B cell (primary cell): ENCODE results near the gene IBSP. TPM values are rescaled to one million over a fixed set of nuclear protein-coding genes. Genes with fewer than 3 reads are reported as not detected.

Experiments
- ATAC-seq: fragments of 200-7000 bp; cut with Tn5 transposase; one replicate; pipeline ENCODE4 v1.10.0; 2021; ENCODE audit warnings: low read depth, mild to moderate bottlenecking, moderate number of reproducible peaks, moderate library complexity
- CTCF ChIA-PET: fragments of 350-600 bp; sonication (Branson Sonifier 250); formaldehyde crosslinking; loops from one replicate; lab custom pipeline; 2021; ENCODE audit warnings: antibody characterized with exemption, inconsistent platforms; lab: Charles Lee
- POLR2A ChIA-PET: fragments of 350-600 bp; sonication (Branson Sonifier 250); formaldehyde crosslinking; loops from one replicate; lab custom pipeline; 2021; ENCODE audit warnings: antibody characterized with exemption; lab: Charles Lee
- DNase-seq: peaks from one replicate; pipeline ENCODE4 v3.0.0; 2013
- H2AFZ ChIP-seq: 2 replicates; pipeline ENCODE4 v1.6.1; 2012; ENCODE audit warnings: mild to moderate bottlenecking, low read depth, low read length; ENCODE audit not compliant: insufficient read depth, poor library complexity, severe bottlenecking
- H3K27ac ChIP-seq, 2 donors: 1 replicate in 1 of 2; 2 replicates in 1 of 2; pipeline ENCODE4 v1.5.1; 2012 to 2013; ENCODE audit warnings: low read length in 2 of 2, mild to moderate bottlenecking in 2 of 2, moderate library complexity in 1 of 2
- H3K27me3 ChIP-seq, 4 experiments: fragments of 200-600 bp in 1 of 4; sonication (generic) in 1 of 4; replicated peaks in 1 of 4; 1 replicate in 2 of 4; 2 replicates in 2 of 4; pipeline versions ENCODE4 v1.6.1 to v1.7.0; 2013 to 2016; ENCODE audit warnings: low read length in 3 of 4, mild to moderate bottlenecking in 2 of 4, mixed read lengths in 1 of 4, moderate library complexity in 1 of 4; ENCODE audit not compliant: insufficient read depth in 4 of 4, control insufficient read depth in 3 of 4; ENCODE audit errors: control extremely low read depth in 1 of 4
- H3K36me3 ChIP-seq, 2 experiments: replicated peaks in 1 of 2; 1 replicate in 1 of 2; 2 replicates in 1 of 2; pipeline versions ENCODE4 v1.6.1 to v1.7.1; 2013; ENCODE audit warnings: low read length in 1 of 2; ENCODE audit not compliant: insufficient read depth in 2 of 2, control insufficient read depth in 1 of 2; ENCODE audit errors: control extremely low read depth in 1 of 2, extremely low read depth in 1 of 2
- H3K4me1 ChIP-seq, 2 donors: fragments of 200-600 bp in 1 of 2; sonication (generic) in 1 of 2; 1 replicate in 1 of 2; 2 replicates in 1 of 2; pipeline versions ENCODE4 v1.5.1 to v1.6.1; 2013 to 2017; ENCODE audit warnings: low read length in 2 of 2; ENCODE audit not compliant: control insufficient read depth in 2 of 2, insufficient read depth in 2 of 2
- H3K4me2 ChIP-seq: replicated peaks from 2 replicates; pipeline ENCODE3; 2012; ENCODE audit warnings: mild to moderate bottlenecking, low read depth, low read length; ENCODE audit not compliant: poor library complexity, severe bottlenecking
- H3K4me3 ChIP-seq, 5 experiments: fragments of 200-600 bp in 1 of 5; sonication (generic) in 1 of 5; 1 replicate in 3 of 5; 2 replicates in 2 of 5; pipeline versions ENCODE4 v1.5.1 to v1.7.0; 2011 to 2016; ENCODE audit warnings: low read length in 4 of 5, mild to moderate bottlenecking in 4 of 5, low read depth in 2 of 5, control low read depth in 1 of 5, moderate library complexity in 1 of 5; ENCODE audit not compliant: insufficient read depth in 1 of 5; ENCODE audit errors: control extremely low read depth in 1 of 5, extremely low read depth in 1 of 5
- H3K79me2 ChIP-seq: fragments of 200-600 bp; sonication (generic); one replicate; pipeline ENCODE4 v1.6.0; 2016; ENCODE audit warnings: low read length; ENCODE audit not compliant: control insufficient read depth, insufficient read depth
- H3K9ac ChIP-seq: fragments of 200-600 bp; sonication (generic); 2 replicates; pipeline ENCODE4 v1.6.1; 2017; ENCODE audit warnings: mild to moderate bottlenecking, low read length, moderate library complexity
- H3K9me3 ChIP-seq, 3 donors: one replicate each; pipeline versions ENCODE4 v1.6.1 to v1.7.1; 2013; ENCODE audit warnings: low read length in 2 of 3; ENCODE audit not compliant: control insufficient read depth in 2 of 3, insufficient read depth in 1 of 3; ENCODE audit errors: control extremely low read depth in 1 of 3
- H4K20me1 ChIP-seq: 2 replicates; pipeline ENCODE4 v1.6.0; 2012; ENCODE audit warnings: mild to moderate bottlenecking, low read length; ENCODE audit not compliant: insufficient read depth, control insufficient read depth, poor library complexity, severe bottlenecking
- H3K27ac Mint-ChIP-seq: one replicate; pipeline ENCODE4 v1.8.0; 2021; ENCODE audit warnings: mixed read lengths
- H3K27me3 Mint-ChIP-seq: one replicate; pipeline ENCODE4 v1.8.0; 2021; ENCODE audit warnings: mixed read lengths
- H3K4me1 Mint-ChIP-seq: one replicate; pipeline ENCODE4 v1.8.0; 2021; ENCODE audit warnings: mixed read lengths
- H3K4me3 Mint-ChIP-seq: one replicate; pipeline ENCODE4 v1.8.0; 2021; ENCODE audit warnings: mixed read lengths
- H3K9me3 Mint-ChIP-seq: one replicate; pipeline ENCODE4 v1.8.0; 2022; ENCODE audit warnings: mixed read lengths; ENCODE audit not compliant: insufficient read depth
- EZH2 ChIP-seq: IDR thresholded peaks from 2 replicates; pipeline ENCODE4 v1.6.1; 2012; ENCODE audit warnings: borderline replicate concordance, low read depth, mild to moderate bottlenecking, moderate library complexity, low read length; ENCODE audit not compliant: insufficient read depth, poor library complexity, severe bottlenecking
- WGBS: methylation state at CpG from one replicate; pipeline ENCODE4 v1.1.5; 2013; ENCODE audit warnings: missing lambda C conversion rate; ENCODE audit not compliant: insufficient coverage; 5-methylcytosine and 5-hydroxymethylcytosine counted together
- intact Hi-C: fragments of 100-400 bp; cut with micrococcal nuclease; formaldehyde crosslinking; loops from one replicate; pipeline ENCODE4 v1.10.0; 2022
- polyA plus RNA-seq: library from polyadenylated mRNA; depleted of rRNA; stranded (reverse); fragments of >200 nt; gene quantifications from 2 replicates; pipeline ENCODE4 v1.2.3, GENCODE V29; 2012
- total RNA-seq, 2 donors: library from RNA; stranded (reverse); fragments of 120-200 nt in 1 of 2; gene quantifications; 1 replicate in 1 of 2; 2 replicates in 1 of 2; pipeline versions ENCODE4 v1.2.3 to v1.2.4, GENCODE V29; 2013 to 2022
- TF ChIP-seq, protein P1 (sequence below): fragments of 200-600 bp; IDR thresholded peaks from one replicate; pipeline ENCODE4 v1.8.0; 2022; ENCODE audit warnings: antibody characterized with exemption, mild to moderate bottlenecking

The IBSP gene
- total and polyA plus RNA-seq, 2 donors (not counting 1 experiment from before 2014, with no cell fraction given): not detected

- H3K27ac ChIP-seq: no peak overlapping the region
- no CpG with 5 or more reads among the region's 2 CpGs for WGBS
- H3K36me3 ChIP-seq: no peaks in the 10 kb centered on the region
- no peaks in the 10 kb centered on the region for H3K27me3 Mint-ChIP-seq
- no peak overlapping the region for H2AFZ ChIP-seq
- CTCF ChIA-PET: no interaction called here
- no peak for DNase-seq
- H3K4me1 Mint-ChIP-seq: no peaks in the 10 kb centered on the region
- no peak overlapping the region for H3K9ac ChIP-seq
- H3K9me3 Mint-ChIP-seq: no peaks in the 10 kb centered on the region
- H4K20me1 ChIP-seq: no peaks in the 10 kb centered on the region
- no peak overlapping the region for H3K4me3 Mint-ChIP-seq
- intact Hi-C loops: no loop called here
- TF ChIP-seq, protein P1, sequence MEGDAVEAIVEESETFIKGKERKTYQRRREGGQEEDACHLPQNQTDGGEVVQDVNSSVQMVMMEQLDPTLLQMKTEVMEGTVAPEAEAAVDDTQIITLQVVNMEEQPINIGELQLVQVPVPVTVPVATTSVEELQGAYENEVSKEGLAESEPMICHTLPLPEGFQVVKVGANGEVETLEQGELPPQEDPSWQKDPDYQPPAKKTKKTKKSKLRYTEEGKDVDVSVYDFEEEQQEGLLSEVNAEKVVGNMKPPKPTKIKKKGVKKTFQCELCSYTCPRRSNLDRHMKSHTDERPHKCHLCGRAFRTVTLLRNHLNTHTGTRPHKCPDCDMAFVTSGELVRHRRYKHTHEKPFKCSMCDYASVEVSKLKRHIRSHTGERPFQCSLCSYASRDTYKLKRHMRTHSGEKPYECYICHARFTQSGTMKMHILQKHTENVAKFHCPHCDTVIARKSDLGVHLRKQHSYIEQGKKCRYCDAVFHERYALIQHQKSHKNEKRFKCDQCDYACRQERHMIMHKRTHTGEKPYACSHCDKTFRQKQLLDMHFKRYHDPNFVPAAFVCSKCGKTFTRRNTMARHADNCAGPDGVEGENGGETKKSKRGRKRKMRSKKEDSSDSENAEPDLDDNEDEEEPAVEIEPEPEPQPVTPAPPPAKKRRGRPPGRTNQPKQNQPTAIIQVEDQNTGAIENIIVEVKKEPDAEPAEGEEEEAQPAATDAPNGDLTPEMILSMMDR: no peak
- TF ChIP-seq EZH2: no peak
- POLR2A ChIA-PET: no interaction called here
- no peak overlapping the region for H3K4me3 ChIP-seq
- H3K27ac Mint-ChIP-seq: no peak overlapping the region
- no peaks in the 10 kb centered on the region for H3K4me1 ChIP-seq
- H3K4me2 ChIP-seq: no peak overlapping the region
- H3K27me3 ChIP-seq: no peaks in the 10 kb centered on the region
- H3K9me3 ChIP-seq: peaks cover 0 to 4% (median 0%) of the 10 kb centered on the region in 3 donors
- ATAC-seq: no peak
- no peaks in the 10 kb centered on the region for H3K79me2 ChIP-seq
Measured at GRCh38 chr4:87783781-87784180, 15.6 kb upstream of the IBSP start.

GRCh38 chr4:87785731-87786509 lies 13.4 kb upstream of the IBSP start:
- no peak overlapping the region for H3K9ac ChIP-seq
- no peaks in the 10 kb centered on the region for H3K79me2 ChIP-seq
- H3K27ac Mint-ChIP-seq: no peak overlapping the region
- intact Hi-C loops: no loop called here
- no peaks in the 10 kb centered on the region for H3K27me3 Mint-ChIP-seq
- CTCF ChIA-PET: no interaction called here
- POLR2A ChIA-PET: no interaction called here
- no peaks in the 10 kb centered on the region for H3K27me3 ChIP-seq
- 86% methylated on average over 12 of the region's 15 CpGs for WGBS
- no peak overlapping the region for H3K4me3 ChIP-seq
- no peak overlapping the region for H2AFZ ChIP-seq
- TF ChIP-seq, protein P1: no peak
- no peak for TF ChIP-seq EZH2
- H3K27ac ChIP-seq: no peak overlapping the region
- no peaks in the 10 kb centered on the region for H3K4me1 ChIP-seq
- H3K4me1 Mint-ChIP-seq: no peaks in the 10 kb centered on the region
- H3K4me3 Mint-ChIP-seq: no peak overlapping the region
- peaks cover 0 to 4% (median 0%) of the 10 kb centered on the region in 3 donors for H3K9me3 ChIP-seq
- ATAC-seq: no peak
- no peak for DNase-seq
- no peak overlapping the region for H3K4me2 ChIP-seq
- no peaks in the 10 kb centered on the region for H3K9me3 Mint-ChIP-seq
- no peaks in the 10 kb centered on the region for H4K20me1 ChIP-seq
- no peaks in the 10 kb centered on the region for H3K36me3 ChIP-seq
